ENCODE measurements around the gene MRPL1. TPM values are rescaled to one million over a fixed set of nuclear protein-coding genes. Genes with fewer than 3 reads are reported as not detected.
A peak's percentile ranks its signal among the peaks of the same experiment; 100 is the strongest.

Gene MRPL1
- total and polyA plus RNA-seq, 2 of the 13 experiments (the other 11 are each of a cell fraction or from before 2014, with no cell fraction given), result 23.3 to 61.5 TPM

DNA sequence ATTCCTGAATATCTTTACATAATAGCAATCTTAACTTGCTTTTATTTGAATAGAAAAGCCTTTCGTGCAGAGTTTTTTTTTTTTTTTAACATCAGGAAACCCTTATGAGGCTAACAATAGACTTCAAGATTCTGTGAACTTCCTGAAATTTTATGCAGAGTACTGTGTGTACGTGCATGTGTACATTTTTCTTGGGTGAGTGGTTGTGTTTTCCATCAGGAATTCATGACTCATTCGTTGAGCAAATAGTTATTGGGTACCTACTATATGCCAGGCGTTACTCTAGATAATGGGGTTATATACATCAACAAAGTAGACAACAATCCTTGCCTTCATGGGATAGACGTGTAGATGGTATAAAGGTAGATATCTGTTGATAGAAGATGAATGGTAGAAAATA, 59.1 kb downstream of the MRPL1 start (continued):
- TF ChIP-seq, protein P1, sequence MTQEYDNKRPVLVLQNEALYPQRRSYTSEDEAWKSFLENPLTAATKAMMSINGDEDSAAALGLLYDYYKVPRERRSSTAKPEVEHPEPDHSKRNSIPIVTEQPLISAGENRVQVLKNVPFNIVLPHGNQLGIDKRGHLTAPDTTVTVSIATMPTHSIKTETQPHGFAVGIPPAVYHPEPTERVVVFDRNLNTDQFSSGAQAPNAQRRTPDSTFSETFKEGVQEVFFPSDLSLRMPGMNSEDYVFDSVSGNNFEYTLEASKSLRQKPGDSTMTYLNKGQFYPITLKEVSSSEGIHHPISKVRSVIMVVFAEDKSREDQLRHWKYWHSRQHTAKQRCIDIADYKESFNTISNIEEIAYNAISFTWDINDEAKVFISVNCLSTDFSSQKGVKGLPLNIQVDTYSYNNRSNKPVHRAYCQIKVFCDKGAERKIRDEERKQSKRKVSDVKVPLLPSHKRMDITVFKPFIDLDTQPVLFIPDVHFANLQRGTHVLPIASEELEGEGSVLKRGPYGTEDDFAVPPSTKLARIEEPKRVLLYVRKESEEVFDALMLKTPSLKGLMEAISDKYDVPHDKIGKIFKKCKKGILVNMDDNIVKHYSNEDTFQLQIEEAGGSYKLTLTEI (CRISPR knock-in tag; conservative IDR thresholded peaks at IDR 0.05), result no peak
- TF ChIP-seq ZNF224 (CRISPR knock-in tag; IDR thresholded peaks at IDR 0.05) (no peak), NCOA5 (CRISPR knock-in tag; IDR thresholded peaks at IDR 0.05) (no peak), ETV6 (CRISPR knock-in tag; conservative IDR thresholded peaks at IDR 0.05) (no peak), DR1 (CRISPR knock-in tag; IDR thresholded peaks at IDR 0.05) (no peak), ZNF3 (CRISPR knock-in tag; IDR thresholded peaks at IDR 0.05) (no peak), BRCA1 (CRISPR knock-in tag; IDR thresholded peaks at IDR 0.05) (no peak), CAMTA2 (CRISPR knock-in tag; IDR thresholded peaks at IDR 0.05; ENCODE audit: borderline replicate concordance) (no peak), KAT2B (IDR thresholded peaks at IDR 0.05; ENCODE audit: borderline replicate concordance, low read depth, low read length) (no peak), THYN1 (CRISPR knock-in tag; IDR thresholded peaks at IDR 0.05; ENCODE audit: borderline replicate concordance, low read depth) (no peak), NR2F2 (IDR thresholded peaks at IDR 0.05; ENCODE audit: borderline replicate concordance, low read depth) (no peak), ZFAT (CRISPR knock-in tag; conservative IDR thresholded peaks at IDR 0.05) (no peak), ZNF354B (CRISPR knock-in tag; IDR thresholded peaks at IDR 0.05) (no peak), NR1H2 (CRISPR knock-in tag; IDR thresholded peaks at IDR 0.05; ENCODE audit: borderline replicate concordance, low read depth) (no peak), YY1 (IDR thresholded peaks at IDR 0.05; ENCODE audit: insufficient read depth, insufficient replicate concordance, low read depth, low read length) (no peak), CEBPG (CRISPR knock-in tag; IDR thresholded peaks at IDR 0.05) (peak; percentile 33; the same call in 1 of the 2 replicates), DNMT1 (CRISPR knock-in tag; IDR thresholded peaks at IDR 0.05) (no peak), PHB2 (IDR thresholded peaks at IDR 0.05; ENCODE audit: partially characterized antibody) (no peak), ZNF567 (CRISPR knock-in tag; IDR thresholded peaks at IDR 0.05; ENCODE audit: borderline replicate concordance) (no peak), ZNF775 (CRISPR knock-in tag; IDR thresholded peaks at IDR 0.05; ENCODE audit: borderline replicate concordance) (no peak), NFYC (CRISPR knock-in tag; IDR thresholded peaks at IDR 0.05) (no peak), ZBTB3 (CRISPR knock-in tag; IDR thresholded peaks at IDR 0.05; ENCODE audit: borderline replicate concordance, low read depth) (no peak), ZBTB42 (CRISPR knock-in tag; IDR thresholded peaks at IDR 0.05) (no peak), GABPB1 (CRISPR knock-in tag; IDR thresholded peaks at IDR 0.05) (no peak), IKZF1 (IDR thresholded peaks at IDR 0.05) (no peak)
- TF ChIP-seq, protein P2, sequence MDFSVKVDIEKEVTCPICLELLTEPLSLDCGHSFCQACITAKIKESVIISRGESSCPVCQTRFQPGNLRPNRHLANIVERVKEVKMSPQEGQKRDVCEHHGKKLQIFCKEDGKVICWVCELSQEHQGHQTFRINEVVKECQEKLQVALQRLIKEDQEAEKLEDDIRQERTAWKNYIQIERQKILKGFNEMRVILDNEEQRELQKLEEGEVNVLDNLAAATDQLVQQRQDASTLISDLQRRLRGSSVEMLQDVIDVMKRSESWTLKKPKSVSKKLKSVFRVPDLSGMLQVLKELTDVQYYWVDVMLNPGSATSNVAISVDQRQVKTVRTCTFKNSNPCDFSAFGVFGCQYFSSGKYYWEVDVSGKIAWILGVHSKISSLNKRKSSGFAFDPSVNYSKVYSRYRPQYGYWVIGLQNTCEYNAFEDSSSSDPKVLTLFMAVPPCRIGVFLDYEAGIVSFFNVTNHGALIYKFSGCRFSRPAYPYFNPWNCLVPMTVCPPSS (IDR thresholded peaks at IDR 0.05), result no peak
- TF ChIP-seq, protein P3, sequence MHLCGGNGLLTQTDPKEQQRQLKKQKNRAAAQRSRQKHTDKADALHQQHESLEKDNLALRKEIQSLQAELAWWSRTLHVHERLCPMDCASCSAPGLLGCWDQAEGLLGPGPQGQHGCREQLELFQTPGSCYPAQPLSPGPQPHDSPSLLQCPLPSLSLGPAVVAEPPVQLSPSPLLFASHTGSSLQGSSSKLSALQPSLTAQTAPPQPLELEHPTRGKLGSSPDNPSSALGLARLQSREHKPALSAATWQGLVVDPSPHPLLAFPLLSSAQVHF (CRISPR knock-in tag; IDR thresholded peaks at IDR 0.05), result no peak
- TF ChIP-seq, protein P4, sequence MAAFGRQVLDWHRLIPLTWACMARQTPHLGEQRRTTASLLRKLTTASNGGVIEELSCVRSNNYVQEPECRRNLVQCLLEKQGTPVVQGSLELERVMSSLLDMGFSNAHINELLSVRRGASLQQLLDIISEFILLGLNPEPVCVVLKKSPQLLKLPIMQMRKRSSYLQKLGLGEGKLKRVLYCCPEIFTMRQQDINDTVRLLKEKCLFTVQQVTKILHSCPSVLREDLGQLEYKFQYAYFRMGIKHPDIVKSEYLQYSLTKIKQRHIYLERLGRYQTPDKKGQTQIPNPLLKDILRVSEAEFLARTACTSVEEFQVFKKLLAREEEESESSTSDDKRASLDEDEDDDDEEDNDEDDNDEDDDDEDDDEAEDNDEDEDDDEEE (CRISPR knock-in tag; IDR thresholded peaks at IDR 0.05), result no peak
- TF ChIP-seq, protein P5, sequence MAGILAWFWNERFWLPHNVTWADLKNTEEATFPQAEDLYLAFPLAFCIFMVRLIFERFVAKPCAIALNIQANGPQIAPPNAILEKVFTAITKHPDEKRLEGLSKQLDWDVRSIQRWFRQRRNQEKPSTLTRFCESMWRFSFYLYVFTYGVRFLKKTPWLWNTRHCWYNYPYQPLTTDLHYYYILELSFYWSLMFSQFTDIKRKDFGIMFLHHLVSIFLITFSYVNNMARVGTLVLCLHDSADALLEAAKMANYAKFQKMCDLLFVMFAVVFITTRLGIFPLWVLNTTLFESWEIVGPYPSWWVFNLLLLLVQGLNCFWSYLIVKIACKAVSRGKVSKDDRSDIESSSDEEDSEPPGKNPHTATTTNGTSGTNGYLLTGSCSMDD (CRISPR knock-in tag; IDR thresholded peaks at IDR 0.05), result no peak
